ENCODE data around the gene KIAA1671. TPM values are rescaled to one million over a fixed set of nuclear protein-coding genes. Genes with fewer than 3 reads are reported as not detected.

KIAA1671 gene
- total and polyA plus RNA-seq, 2 of the 4 experiments (the other 2 are of a cell fraction) = 0.02 TPM; not detected in 1

GRCh38 chr22:25216230-25216629 is 263.7 kb downstream of the KIAA1671 start:
- no peak for DNase-seq
- no TSS peak for BruUV-seq (replicated peaks)
- H3K56ac ChIP-seq (ENCODE audit: extremely low read depth, insufficient read depth, low read length) = no peak overlapping the region
- H3K23ac ChIP-seq (ENCODE audit: low read depth, low read length) = no peak overlapping the region
- no peak overlapping the region for H2BK15ac ChIP-seq (ENCODE audit: low read depth, low read length)
- H3K18ac ChIP-seq (ENCODE audit: low read depth, low read length) = no peak overlapping the region
- intact Hi-C loops (cut with micrococcal nuclease) (no loop called here), dilution Hi-C loops (cut with HindIII; ENCODE audit: low sequenced_read_pairs, unreplicated experiment) (no loop called here), in situ Hi-C loops (cut with MboI; ENCODE audit: low sequenced_read_pairs) (no loop called here)
- no peak overlapping the region for H2AK5ac ChIP-seq (ENCODE audit: low read depth, low read length)
- H4K20me1 ChIP-seq (ENCODE audit: insufficient read depth, low read length) = no peaks in the 10 kb centered on the region
- no peak overlapping the region for H3K4me3 ChIP-seq (ENCODE audit: insufficient read depth, low read depth, low read length)
- no peak overlapping the region for H3K27ac ChIP-seq (ENCODE audit: insufficient read depth, low read length)
- WGBS, 2 experiments (ENCODE audit: extremely low coverage in 2 of 2, insufficient read length in 1 of 2) = no CpG with 5 or more reads among the region's 2 CpGs
- no peak overlapping the region for H2BK5ac ChIP-seq (ENCODE audit: low read depth, low read length, poor library complexity, severe bottlenecking)
- H2AK9ac ChIP-seq (replicated peaks; ENCODE audit: low read depth, low read length, poor library complexity) = no peak overlapping the region
- ChIA-PET POLR2A (ENCODE audit: unreplicated experiment) (no interaction called here), CTCF (no interaction called here)
- no peaks in the 10 kb centered on the region for H3K4me1 ChIP-seq (ENCODE audit: control insufficient read depth, insufficient read depth, low read length)
- H2AFZ ChIP-seq (replicated peaks; ENCODE audit: low read length, poor library complexity) = no peak overlapping the region
- H3K9me1 ChIP-seq (ENCODE audit: insufficient read depth, low read length) = no peaks in the 10 kb centered on the region
- H2BK20ac ChIP-seq (ENCODE audit: low read depth, low read length) = no peak overlapping the region
- H4K5ac ChIP-seq (ENCODE audit: low read depth, low read length) = no peak overlapping the region
- H3K4me2 ChIP-seq (ENCODE audit: low read depth, low read length) = no peak overlapping the region
- no peak for TF ChIP-seq USF2 (IDR thresholded peaks at IDR 0.05; ENCODE audit: low read depth, low read length)
- no peak for TF ChIP-seq RAD21 (IDR thresholded peaks at IDR 0.05; ENCODE audit: low read length)
- no peak for TF ChIP-seq RCOR1 (IDR thresholded peaks at IDR 0.05; ENCODE audit: insufficient replicate concordance, low read length)
- TF ChIP-seq MAZ (IDR thresholded peaks at IDR 0.05; ENCODE audit: borderline replicate concordance, low read depth, low read length) = no peak
- TF ChIP-seq RFX5 (IDR thresholded peaks at IDR 0.05; ENCODE audit: low read depth, low read length) = no peak
- no peak for TF ChIP-seq MAFK (IDR thresholded peaks at IDR 0.05; ENCODE audit: low read depth, low read length)
- H2BK120ac ChIP-seq (ENCODE audit: low read depth, low read length) = no peak overlapping the region
- H3K9ac ChIP-seq (ENCODE audit: low read depth, low read length) = no peak overlapping the region
- no peak overlapping the region for H4K91ac ChIP-seq (ENCODE audit: insufficient read depth, low read depth, low read length)
- no peak for ATAC-seq (ENCODE audit: low read depth)
- no peaks in the 10 kb centered on the region for H3K27me3 ChIP-seq (ENCODE audit: control insufficient read depth, insufficient read depth, low read length)
- no peak overlapping the region for H3K14ac ChIP-seq (replicated peaks; ENCODE audit: low read depth, low read length)
- no peak overlapping the region for H4K8ac ChIP-seq (ENCODE audit: low read depth in 2 of 2, low read length in 2 of 2)
- H3K36me3 ChIP-seq (ENCODE audit: control insufficient read depth, insufficient read depth, low read length) = no peaks in the 10 kb centered on the region
- H3K9me3 ChIP-seq (ENCODE audit: control insufficient read depth, insufficient read depth, low read length) = no peaks in the 10 kb centered on the region
- no peak overlapping the region for H3K4ac ChIP-seq (ENCODE audit: low read depth, low read length)
- no peaks in the 10 kb centered on the region for H3K79me1 ChIP-seq (ENCODE audit: low read depth in 1 of 2, low read length in 2 of 2)
